Kidney capillary endothelial cell (primary cell): ENCODE data around the gene CAPG.
"Not testable (repeated sequence)": the region's sequence is repeated elsewhere in the genome, so short reads cannot be mapped to it uniquely, and the experiment has no call there.

ENCODE experiments used
- DNase-seq: peaks from one replicate; pipeline ENCODE4 v3.0.0-alpha.2; 2018; ENCODE audit warnings: low spot score

Gene CAPG

GRCh38 chr2:85396531-85397470 lies 13.4 kb downstream of the CAPG start:
- no peak for DNase-seq

- DNase-seq: no peak
Measured at GRCh38 chr2:85395912-85396475, 14.2 kb downstream of the CAPG start.

GRCh38 chr2:85394976-85395375 lies 15.2 kb downstream of the CAPG start:
- DNase-seq: no peak

GRCh38 chr2:85394261-85394681 lies 15.9 kb downstream of the CAPG start:
- DNase-seq: no peak

GRCh38 chr2:85393836-85394235 lies 16.3 kb downstream of the CAPG start:
- DNase-seq: no peak

GRCh38 chr2:85390941-85391669 lies 19.1 kb downstream of the CAPG start:
- peak; percentile 24 for DNase-seq

GRCh38 chr2:85388878-85389538 lies 21.2 kb downstream of the CAPG start:
- DNase-seq: no peak

- DNase-seq: no peak
Measured at GRCh38 chr2:85387754-85388153, 22.4 kb downstream of the CAPG start.

GRCh38 chr2:85385746-85386145 lies 24.4 kb downstream of the CAPG start:
- DNase-seq: no peak

GRCh38 chr2:85383850-85384249 lies 26.3 kb downstream of the CAPG start:
- no peak for DNase-seq

- not testable (repeated sequence) for DNase-seq
Measured at GRCh38 chr2:85383151-85383550, 27.0 kb downstream of the CAPG start.

GRCh38 chr2:85380048-85380447 lies 30.1 kb downstream of the CAPG start:
- DNase-seq: no peak

GRCh38 chr2:85378257-85378656 lies 31.9 kb downstream of the CAPG start:
- no peak for DNase-seq

GRCh38 chr2:85377083-85377482 lies 33.1 kb downstream of the CAPG start:
- DNase-seq: no peak

GRCh38 chr2:85376291-85377065 lies 33.7 kb downstream of the CAPG start:
- DNase-seq: no peak

- DNase-seq: no peak
Measured at GRCh38 chr2:85371045-85371444, 39.1 kb downstream of the CAPG start.

GRCh38 chr2:85369500-85369899 lies 40.7 kb downstream of the CAPG start:
- no peak for DNase-seq

- no peak for DNase-seq
Measured at GRCh38 chr2:85368921-85369320, 41.2 kb downstream of the CAPG start.

- no peak for DNase-seq
Measured at GRCh38 chr2:85367180-85367579, 43.0 kb downstream of the CAPG start.

GRCh38 chr2:85362653-85363387 lies 47.3 kb downstream of the CAPG start:
- not testable (repeated sequence) for DNase-seq

GRCh38 chr2:85357736-85358135 lies 52.4 kb downstream of the CAPG start:
- DNase-seq: no peak
